Panc1 (cell line): ENCODE results near the gene NPB. TPM values are rescaled to one million over a fixed set of nuclear protein-coding genes. Genes with fewer than 3 reads are reported as not detected.

Experiments
- ATAC-seq: fragments of 200-7000 bp; cut with Tn5 transposase; 2 replicates; pipeline ENCODE4 v1.9.1; 2020; ENCODE audit warnings: mild to moderate bottlenecking, moderate library complexity
- BruUV-seq: library from RNA; stranded (reverse); fragments of 400-500 nt; replicated peaks from 2 replicates; lab custom pipeline; 2021; lab: Mats Ljungman, UMichigan
- CTCF ChIA-PET: fragments of 300-600 bp; sonication (Branson Sonifier 250); formaldehyde crosslinking; loops from one replicate; lab custom pipeline; 2022; ENCODE audit warnings: antibody characterized with exemption; lab: Charles Lee
- POLR2A ChIA-PET: fragments of 300-600 bp; sonication (Branson Sonifier 250); formaldehyde crosslinking; loops from one replicate; lab custom pipeline; 2022; ENCODE audit warnings: antibody characterized with exemption; lab: Charles Lee
- DNase-seq: peaks from one replicate; pipeline ENCODE4 v3.0.0-alpha.2; 2010; ENCODE audit warnings: low read depth, low spot score
- H3K27ac ChIP-seq: 2 replicates; pipeline ENCODE4 v1.5.1; 2011; ENCODE audit warnings: mild to moderate bottlenecking, low read length, inconsistent platforms
- H3K27me3 ChIP-seq: fragments of 200-500 bp; sonication (Bioruptor generic); 2 replicates; pipeline ENCODE4 v1.6.0; 2014; ENCODE audit warnings: low read length, inconsistent platforms; ENCODE audit not compliant: control insufficient read depth, insufficient read depth
- H3K36me3 ChIP-seq: fragments of 200-500 bp; sonication (Bioruptor generic); 2 replicates; pipeline ENCODE4 v1.5.1; 2014; ENCODE audit warnings: inconsistent platforms, mild to moderate bottlenecking, low read length, moderate library complexity; ENCODE audit not compliant: control insufficient read depth, insufficient read depth
- H3K4me1 ChIP-seq: 2 replicates; pipeline ENCODE4 v1.5.1; 2011; ENCODE audit warnings: inconsistent platforms, mild to moderate bottlenecking, low read length, moderate library complexity; ENCODE audit not compliant: control insufficient read depth, insufficient read depth
- H3K4me3 ChIP-seq, 2 experiments: 2 replicates each; pipeline ENCODE4 v1.5.1; 2011 to 2012; ENCODE audit warnings: low read depth in 2 of 2, low read length in 2 of 2, mild to moderate bottlenecking in 2 of 2, inconsistent platforms in 1 of 2, moderate library complexity in 1 of 2
- H3K9me3 ChIP-seq: fragments of 200-500 bp; sonication (Bioruptor generic); 2 replicates; pipeline ENCODE4 v1.5.1; 2014; ENCODE audit warnings: low read depth, mild to moderate bottlenecking, inconsistent platforms, low read length, moderate library complexity; ENCODE audit not compliant: control insufficient read depth, insufficient read depth
- POLR2AphosphoS5 ChIP-seq: IDR thresholded peaks from 2 replicates; pipeline ENCODE4 v1.6.1; 2012; ENCODE audit warnings: mild to moderate bottlenecking, low read depth, low read length, moderate library complexity
- SIN3A ChIP-seq: IDR thresholded peaks from 2 replicates; pipeline ENCODE4 v1.6.1; 2012; ENCODE audit warnings: low read depth, mild to moderate bottlenecking, low read length, moderate library complexity, borderline replicate concordance; ENCODE audit not compliant: insufficient read depth
- TCF7L2 ChIP-seq: IDR thresholded peaks from 2 replicates; pipeline ENCODE4 v1.6.1; 2011; ENCODE audit warnings: mild to moderate bottlenecking, low read depth, low read length, inconsistent platforms
- in situ Hi-C: cut with HindIII; loops from 2 replicates; pipeline ENCODE4 v1.10.0; 2016; ENCODE audit warnings: low sequenced_read_pairs, low pct_unique_long_range_greater_than_20kb
- intact Hi-C: fragments of 100-400 bp; cut with micrococcal nuclease; formaldehyde crosslinking; loops from one replicate; pipeline ENCODE4 v1.10.0; 2022; ENCODE audit not compliant: unreplicated experiment
- total RNA-seq: library from RNA; stranded (reverse); gene quantifications from one replicate; pipeline ENCODE4 v1.2.1, GENCODE V29; 2021; ENCODE audit not compliant: unreplicated experiment
- TF ChIP-seq, protein P1 (sequence below), 2 experiments: IDR thresholded peaks; 2 replicates each; pipeline ENCODE4 v1.6.1; 2011 to 2012; ENCODE audit warnings: low read depth in 2 of 2, control low read depth in 1 of 2, low read length in 1 of 2, mild to moderate bottlenecking in 1 of 2, moderate library complexity in 1 of 2; ENCODE audit not compliant: insufficient read depth in 1 of 2
- TF ChIP-seq, protein P2 (sequence below): fragments of 450-650 bp; IDR thresholded peaks from 2 replicates; pipeline ENCODE4 v1.5.1; 2017; ENCODE audit warnings: mild to moderate bottlenecking

Gene NPB
- total RNA-seq, 1 experiment from 2014 or later, result 3.9 TPM

DNA sequence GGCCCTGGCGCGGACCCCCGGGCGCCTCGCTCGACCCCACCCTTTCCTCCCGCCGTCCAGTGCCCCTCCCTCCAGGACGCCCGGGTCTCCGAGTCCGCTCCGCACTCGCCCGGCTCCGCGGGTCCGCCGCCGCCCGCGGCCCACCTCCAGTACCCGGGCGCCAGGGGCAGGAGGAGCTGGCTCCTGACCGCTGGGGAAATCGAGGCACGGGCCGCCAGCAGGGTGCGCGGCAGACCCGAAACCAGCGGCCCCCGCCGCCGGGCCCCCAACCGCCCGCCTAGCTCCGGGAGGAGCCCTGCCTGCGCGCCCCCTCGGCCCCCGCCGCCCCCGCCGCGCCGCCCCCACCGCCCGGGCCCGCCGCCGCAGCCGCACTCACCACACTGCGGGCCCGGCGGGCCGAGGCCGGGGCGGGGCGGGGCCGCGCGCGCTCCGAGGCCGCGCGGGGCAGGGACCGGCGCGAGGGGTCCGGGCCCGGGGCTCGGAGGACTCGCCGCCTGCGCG, 25.2 kb downstream of the NPB start:
- no peak for TF ChIP-seq POLR2AphosphoS5
- TF ChIP-seq SIN3A, result 0 out of 2 replicates have a peak, but pooled peaks have one; percentile 7
- in situ Hi-C loops (no loop called here), intact Hi-C loops (no loop called here)
- Histone ChIP-seq H3K27ac (peak overlapping the region; percentile 86), H3K9me3 (no peaks in the 10 kb centered on the region), H3K4me3 (peak overlapping the region; percentile 61 to 82), H3K27me3 (no peaks in the 10 kb centered on the region), H3K36me3 (no peaks in the 10 kb centered on the region; the same call in 1 of the 2 replicates), H3K4me1 (peaks cover 44% of the 10 kb centered on the region)
- BruUV-seq, result no TSS peak
- DNase-seq (no peak), ATAC-seq (peak; percentile 2)
- ChIA-PET CTCF (interaction anchor here (0.7 kb wide), 2 partner anchors 28 to 94 kb away, joined by 6 read pairs; no protein-coding TSS in a partner anchor), POLR2A (no interaction called here)

DNA sequence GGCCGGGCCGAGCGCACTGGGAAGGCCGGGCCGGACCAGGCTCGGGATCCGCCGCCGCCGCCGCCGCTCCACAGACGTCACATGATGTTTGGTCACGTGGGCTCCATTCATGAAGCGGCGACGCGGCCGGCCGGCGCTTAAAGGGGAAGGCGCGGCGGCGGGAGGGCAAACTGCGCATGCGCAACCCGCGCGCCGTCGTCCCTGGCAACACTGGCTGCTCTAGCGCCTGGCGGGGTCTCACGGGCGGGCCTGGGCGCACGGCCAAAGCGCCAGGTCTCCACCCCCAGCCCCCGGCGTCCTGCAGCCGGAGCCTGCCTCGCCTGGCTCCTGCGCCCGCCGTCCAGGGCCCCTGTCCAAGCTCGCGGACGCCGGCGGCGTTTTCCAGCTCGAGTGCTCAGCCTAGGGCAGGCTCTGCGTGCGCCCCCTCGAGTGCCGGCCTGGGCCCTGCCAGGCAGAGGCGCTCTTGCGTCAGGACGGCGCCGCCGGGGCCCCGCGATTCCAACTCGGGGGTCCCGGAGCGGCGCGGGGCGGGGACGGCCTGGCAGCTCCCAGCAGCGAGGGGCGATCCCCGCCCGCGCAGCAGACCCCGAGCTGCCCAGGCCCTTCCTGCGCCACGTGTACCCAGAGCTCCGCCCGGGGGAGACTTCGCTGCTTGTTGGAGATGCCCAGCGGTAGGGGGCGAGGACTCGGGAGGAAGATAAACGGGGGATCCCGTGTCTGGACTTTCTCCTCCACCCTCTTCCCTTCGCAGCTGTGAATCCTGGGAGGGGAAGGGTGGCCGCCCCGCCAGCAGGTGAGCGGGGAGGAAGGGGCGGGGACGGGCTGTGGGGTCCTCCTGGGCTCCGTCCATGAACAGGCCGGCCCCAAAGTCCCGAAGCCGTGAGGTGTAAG, 25.9 kb downstream of the NPB start, which contains the start of gene MAFG:
Gene MAFG (minus strand): TSS at position 83 of the 891 bp plus-strand sequence. CDS start 4,550 bp downstream, outside the sequence.
- TF ChIP-seq POLR2AphosphoS5 (peak; percentile 63), TCF7L2 (peak; percentile 48; the same call in 1 of the 2 replicates), SIN3A (peak; percentile 75; the same call in 1 of the 2 replicates)
- TF ChIP-seq, protein P1, sequence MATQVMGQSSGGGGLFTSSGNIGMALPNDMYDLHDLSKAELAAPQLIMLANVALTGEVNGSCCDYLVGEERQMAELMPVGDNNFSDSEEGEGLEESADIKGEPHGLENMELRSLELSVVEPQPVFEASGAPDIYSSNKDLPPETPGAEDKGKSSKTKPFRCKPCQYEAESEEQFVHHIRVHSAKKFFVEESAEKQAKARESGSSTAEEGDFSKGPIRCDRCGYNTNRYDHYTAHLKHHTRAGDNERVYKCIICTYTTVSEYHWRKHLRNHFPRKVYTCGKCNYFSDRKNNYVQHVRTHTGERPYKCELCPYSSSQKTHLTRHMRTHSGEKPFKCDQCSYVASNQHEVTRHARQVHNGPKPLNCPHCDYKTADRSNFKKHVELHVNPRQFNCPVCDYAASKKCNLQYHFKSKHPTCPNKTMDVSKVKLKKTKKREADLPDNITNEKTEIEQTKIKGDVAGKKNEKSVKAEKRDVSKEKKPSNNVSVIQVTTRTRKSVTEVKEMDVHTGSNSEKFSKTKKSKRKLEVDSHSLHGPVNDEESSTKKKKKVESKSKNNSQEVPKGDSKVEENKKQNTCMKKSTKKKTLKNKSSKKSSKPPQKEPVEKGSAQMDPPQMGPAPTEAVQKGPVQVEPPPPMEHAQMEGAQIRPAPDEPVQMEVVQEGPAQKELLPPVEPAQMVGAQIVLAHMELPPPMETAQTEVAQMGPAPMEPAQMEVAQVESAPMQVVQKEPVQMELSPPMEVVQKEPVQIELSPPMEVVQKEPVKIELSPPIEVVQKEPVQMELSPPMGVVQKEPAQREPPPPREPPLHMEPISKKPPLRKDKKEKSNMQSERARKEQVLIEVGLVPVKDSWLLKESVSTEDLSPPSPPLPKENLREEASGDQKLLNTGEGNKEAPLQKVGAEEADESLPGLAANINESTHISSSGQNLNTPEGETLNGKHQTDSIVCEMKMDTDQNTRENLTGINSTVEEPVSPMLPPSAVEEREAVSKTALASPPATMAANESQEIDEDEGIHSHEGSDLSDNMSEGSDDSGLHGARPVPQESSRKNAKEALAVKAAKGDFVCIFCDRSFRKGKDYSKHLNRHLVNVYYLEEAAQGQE (IDR thresholded peaks at IDR 0.05; ENCODE audit: insufficient read depth in 1 of 2, low read depth in 2 of 2, low read length in 1 of 2), result no peak
- TF ChIP-seq, protein P2, sequence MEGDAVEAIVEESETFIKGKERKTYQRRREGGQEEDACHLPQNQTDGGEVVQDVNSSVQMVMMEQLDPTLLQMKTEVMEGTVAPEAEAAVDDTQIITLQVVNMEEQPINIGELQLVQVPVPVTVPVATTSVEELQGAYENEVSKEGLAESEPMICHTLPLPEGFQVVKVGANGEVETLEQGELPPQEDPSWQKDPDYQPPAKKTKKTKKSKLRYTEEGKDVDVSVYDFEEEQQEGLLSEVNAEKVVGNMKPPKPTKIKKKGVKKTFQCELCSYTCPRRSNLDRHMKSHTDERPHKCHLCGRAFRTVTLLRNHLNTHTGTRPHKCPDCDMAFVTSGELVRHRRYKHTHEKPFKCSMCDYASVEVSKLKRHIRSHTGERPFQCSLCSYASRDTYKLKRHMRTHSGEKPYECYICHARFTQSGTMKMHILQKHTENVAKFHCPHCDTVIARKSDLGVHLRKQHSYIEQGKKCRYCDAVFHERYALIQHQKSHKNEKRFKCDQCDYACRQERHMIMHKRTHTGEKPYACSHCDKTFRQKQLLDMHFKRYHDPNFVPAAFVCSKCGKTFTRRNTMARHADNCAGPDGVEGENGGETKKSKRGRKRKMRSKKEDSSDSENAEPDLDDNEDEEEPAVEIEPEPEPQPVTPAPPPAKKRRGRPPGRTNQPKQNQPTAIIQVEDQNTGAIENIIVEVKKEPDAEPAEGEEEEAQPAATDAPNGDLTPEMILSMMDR, result peak; percentile 80; the same call in 1 of the 2 replicates
- Histone ChIP-seq H3K27ac (peak within 1 kb of the TSS; percentile 86), H3K9me3 (no peaks in the 10 kb centered on the region), H3K4me1 (peaks cover 48% of the 10 kb centered on the region), H3K27me3 (no peaks in the 10 kb centered on the region), H3K36me3 (no peaks in the 10 kb centered on the region; the same call in 1 of the 2 replicates), H3K4me3 (peak within 1 kb of the TSS; percentile 61 to 82)
- ATAC-seq, result peak; percentile 50
- ChIA-PET POLR2A (interaction anchor here (0.6 kb wide), 1 partner anchor 105 kb away, joined by 3 read pairs; no protein-coding TSS in a partner anchor), CTCF (interaction anchor here (0.6 to 0.7 kb wide), 3 partner anchors 27 to 93 kb away, joined by 6 read pairs; no protein-coding TSS in a partner anchor)
- in situ Hi-C loops (no loop called here), intact Hi-C loops (no loop called here)
- DNase-seq, result no peak
- BruUV-seq, result no TSS peak
